ENCODE measurements around the gene MLX.

MLX gene

GRCh38 chr17:42566883-42567573 lies at the start of gene MLX:
MLX (plus strand) TSS chr17:42567100; CDS start chr17:42567125, 25 bp downstream.
- DNase-seq (ENCODE audit: low spot score), result peak; percentile 100

GRCh38 chr17:42517516-42517915 lies 49.4 kb upstream of the MLX start:
- peak; percentile 89 for DNase-seq (ENCODE audit: low spot score)

- no peak for DNase-seq (ENCODE audit: low spot score)
These were observed 48.7 kb upstream of the MLX start for GRCh38 chr17:42518046-42518754.

DNA sequence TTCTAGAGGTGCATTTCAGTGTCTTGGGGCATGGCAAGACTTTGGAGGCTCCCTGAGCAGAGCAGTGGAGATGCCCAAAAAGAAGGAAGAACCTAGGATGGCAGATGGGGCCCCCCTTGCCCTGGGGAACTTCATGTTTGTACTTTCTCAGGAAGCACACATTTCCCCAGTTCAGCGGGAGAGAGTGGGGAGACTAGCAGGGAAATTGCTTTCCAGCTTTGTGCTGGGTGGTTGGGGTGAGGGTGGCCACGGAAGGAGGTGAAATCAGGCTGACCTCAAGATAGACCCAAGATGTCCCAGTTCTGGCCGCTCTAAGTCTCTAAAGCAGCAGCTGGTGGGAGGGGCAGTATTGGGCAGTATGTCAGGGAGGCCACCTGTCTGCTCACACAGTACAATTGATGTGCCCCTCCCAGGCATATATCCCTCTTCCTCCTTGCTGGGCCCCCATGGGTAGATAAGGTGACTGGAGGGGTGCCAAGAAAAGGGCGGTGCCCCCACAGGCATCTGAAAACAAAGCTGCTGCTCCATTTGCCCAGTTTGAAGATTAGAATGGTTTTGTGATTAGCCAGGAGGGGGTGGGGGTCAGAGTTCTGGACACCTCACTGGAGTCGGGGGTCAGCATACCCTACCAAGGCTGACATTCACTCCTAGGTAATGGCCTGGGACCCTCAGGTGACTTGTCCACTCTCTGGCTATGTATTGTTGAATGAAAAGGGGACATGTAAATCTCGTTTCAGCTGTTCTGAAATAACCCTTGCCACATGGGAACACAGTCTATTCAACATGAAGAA lies 48.0 kb upstream of the MLX start:
- no peak for DNase-seq (ENCODE audit: low spot score)

DNA sequence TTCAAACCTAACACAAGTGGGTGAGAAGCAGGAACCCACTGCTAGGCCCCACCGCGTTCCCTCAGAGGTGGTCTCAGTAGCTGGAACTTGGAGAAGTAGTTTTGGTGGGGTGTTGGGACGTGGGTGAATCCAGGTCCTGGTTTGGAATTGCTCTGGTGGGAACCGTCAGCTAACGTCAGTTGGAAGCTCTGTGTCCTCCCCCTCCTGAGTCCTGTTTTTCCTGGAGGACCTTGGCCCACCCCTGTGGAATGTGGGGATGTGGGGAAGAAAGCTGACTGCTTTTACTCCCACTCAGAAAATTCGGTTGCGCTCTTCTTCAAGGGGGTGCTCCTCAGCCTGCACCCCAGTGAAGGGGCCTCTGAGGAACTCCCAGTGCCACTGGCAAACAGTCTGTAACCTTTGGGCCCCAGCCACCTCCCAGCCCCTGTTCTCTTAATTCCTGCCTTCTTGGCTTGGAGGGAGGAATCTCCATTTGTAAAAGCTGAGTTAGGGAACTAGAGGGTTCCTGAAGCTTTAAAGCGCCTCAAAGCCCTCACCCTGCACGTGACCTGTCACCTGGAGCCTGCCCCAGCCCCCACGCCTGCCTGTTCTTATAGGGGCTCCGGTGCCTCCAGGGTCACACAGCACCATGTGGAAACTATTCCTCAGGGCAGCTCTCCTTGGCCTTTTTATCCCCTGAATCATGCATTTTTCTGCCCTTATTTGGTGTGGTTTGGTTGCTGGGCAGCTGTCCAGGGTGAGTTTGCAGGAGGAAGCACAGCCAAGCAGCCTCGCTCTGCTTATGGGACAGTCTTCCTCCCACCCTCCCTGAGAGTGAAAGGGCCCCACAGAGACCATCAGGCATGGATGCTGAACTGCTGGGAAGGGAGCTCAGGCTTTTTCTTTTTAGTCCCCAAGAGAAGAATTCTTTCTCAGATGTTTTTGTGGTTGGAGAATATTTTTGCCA lies 47.1 kb upstream of the MLX start:
- no peak for DNase-seq (ENCODE audit: low spot score)

- no peak for DNase-seq (ENCODE audit: low spot score)
These were observed 46.4 kb upstream of the MLX start for GRCh38 chr17:42520540-42520951.

- DNase-seq (ENCODE audit: low spot score), result no peak
These were observed 45.9 kb upstream of the MLX start for GRCh38 chr17:42521036-42521435.

- no peak for DNase-seq (ENCODE audit: low spot score)
These were observed 45.1 kb upstream of the MLX start for GRCh38 chr17:42521666-42522262.

DNA sequence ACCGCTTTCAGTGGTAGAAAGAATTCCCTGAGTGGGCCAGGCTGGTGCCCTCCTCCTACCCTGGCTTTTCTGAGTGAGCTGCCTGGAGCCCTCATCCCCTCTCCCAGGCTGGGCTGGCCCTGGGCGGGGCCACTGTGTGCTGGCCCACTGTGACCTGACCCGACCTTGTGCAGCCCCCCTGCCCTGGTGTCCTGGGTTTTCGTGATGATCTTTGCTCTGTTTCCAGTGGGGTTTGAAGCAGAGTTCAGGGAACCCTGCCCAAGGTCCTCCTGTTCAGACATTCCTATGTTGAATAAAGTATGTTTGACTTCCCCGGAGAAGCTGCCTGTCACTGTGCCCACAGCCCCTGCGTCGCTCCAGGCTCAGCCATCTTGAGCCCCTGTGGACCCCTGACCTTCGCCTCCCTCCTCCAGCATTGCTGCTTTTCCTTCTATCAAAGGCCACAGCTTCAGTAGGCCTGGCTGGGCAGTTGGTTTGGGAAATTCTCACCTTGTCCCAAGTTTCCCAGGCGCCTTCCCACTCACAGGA lies 44.6 kb upstream of the MLX start:
- no peak for DNase-seq (ENCODE audit: low spot score)

- no peak for DNase-seq (ENCODE audit: low spot score)
These were observed 44.1 kb upstream of the MLX start for GRCh38 chr17:42522798-42523278.

DNA sequence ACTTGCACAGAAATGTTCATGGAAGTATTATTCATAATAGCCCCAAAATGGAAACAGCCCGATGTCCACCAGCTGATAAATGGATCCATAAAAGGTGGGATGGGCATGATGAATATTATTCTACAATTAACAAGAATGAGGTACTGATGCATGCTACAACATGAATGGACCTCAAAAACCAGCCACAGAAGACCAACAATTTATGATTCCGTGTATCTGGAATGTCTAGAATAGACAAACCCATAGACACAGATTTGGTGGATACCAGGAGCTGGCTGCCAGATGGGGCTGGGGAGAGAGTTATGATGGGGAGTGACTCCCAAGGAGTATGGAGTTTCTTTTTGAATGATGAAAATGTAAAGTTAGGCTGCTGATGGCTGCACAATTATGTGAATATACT lies 41.7 kb upstream of the MLX start:
- DNase-seq (ENCODE audit: low spot score), result no peak

GRCh38 chr17:42526031-42526444 lies 40.9 kb upstream of the MLX start:
- no peak for DNase-seq (ENCODE audit: low spot score)

- DNase-seq (ENCODE audit: low spot score), result no peak
These were observed 39.0 kb upstream of the MLX start for GRCh38 chr17:42527932-42528331.

DNA sequence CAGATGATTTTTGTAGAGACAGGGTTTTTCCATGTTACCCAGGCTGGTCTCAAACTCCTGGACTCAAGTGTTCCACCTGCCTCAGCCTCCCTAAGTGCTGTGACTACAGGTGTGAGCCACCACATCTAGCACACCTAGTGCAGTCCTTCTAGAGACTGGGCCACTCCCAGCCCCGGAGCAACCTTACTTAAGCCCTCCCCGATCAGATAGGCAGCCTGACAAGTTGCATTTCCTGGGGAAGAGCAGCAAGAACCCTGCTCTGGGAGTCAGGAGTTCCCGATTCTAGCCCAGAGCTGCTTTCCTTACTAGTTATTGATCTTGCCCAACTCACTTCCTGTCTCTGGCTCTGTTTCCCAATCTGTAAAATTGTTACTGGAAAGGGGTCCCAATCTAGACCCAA lies 37.8 kb upstream of the MLX start:
- no peak for DNase-seq (ENCODE audit: low spot score)

- peak; percentile 65 for DNase-seq (ENCODE audit: low spot score)
These were observed 35.9 kb upstream of the MLX start for GRCh38 chr17:42530952-42531454.

DNA sequence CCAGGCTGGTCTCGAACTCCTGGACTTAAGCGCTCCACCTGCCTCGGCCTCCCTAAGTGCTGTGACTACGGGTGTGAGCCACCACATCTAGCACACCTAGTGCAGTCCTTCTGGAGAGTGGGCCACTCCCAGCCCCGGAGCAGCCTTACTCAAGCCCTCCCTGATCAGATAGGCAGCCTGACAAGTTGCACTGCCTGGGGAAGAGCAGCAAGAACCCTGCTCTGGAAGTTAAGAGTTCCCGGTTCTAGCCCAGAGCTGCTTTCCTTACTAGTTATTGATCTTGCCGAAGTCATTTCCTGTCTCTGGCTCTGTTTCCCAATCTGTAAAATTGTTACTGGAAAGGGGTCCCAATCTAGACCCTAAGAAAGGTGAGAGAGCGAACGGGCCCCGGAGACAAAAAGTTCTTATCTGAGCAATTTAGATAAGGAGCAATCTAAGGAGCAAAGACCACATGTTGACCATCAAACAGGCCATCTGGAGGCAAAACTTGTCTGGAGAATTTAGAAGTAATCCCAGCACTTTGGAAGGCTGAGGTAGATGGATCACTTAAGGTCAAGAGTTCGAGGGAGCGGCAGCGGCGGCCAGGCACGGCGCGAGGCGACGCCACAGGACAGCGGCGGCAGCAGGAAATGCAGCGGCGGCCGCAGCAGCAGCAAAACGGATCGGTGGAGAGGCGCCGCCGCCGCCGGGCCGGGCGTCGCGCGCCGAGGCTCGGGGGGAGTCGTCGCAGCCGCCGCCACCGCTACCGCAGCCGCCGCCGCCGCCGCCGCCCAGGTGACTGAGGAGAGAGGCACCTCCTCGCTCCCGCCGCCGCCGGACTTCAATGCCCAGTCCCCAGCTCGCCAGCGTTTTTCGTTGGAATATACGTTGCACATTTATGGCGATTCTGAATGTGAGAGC lies 35.2 kb upstream of the MLX start:
- DNase-seq (ENCODE audit: low spot score), result peak; percentile 61

GRCh38 chr17:42535155-42536047 lies 31.5 kb upstream of the MLX start:
- no peak for DNase-seq (ENCODE audit: low spot score)

- peak; percentile 100 for DNase-seq (ENCODE audit: low spot score)
These were observed 30.9 kb upstream of the MLX start, which contains the start of gene NAGLU for GRCh38 chr17:42536048-42536371. NAGLU (plus strand) TSS chr17:42536241; CDS start chr17:42536273, 32 bp downstream.

Data from HuH-7 (cell line).